Muscle of leg (tissue), 11 donors: Measurements from ENCODE around the gene HERC2. TPM values are rescaled to one million over a fixed set of nuclear protein-coding genes. Genes with fewer than 3 reads are reported as not detected.

ENCODE experiments used
- DNase-seq: peaks from one replicate; pipeline ENCODE4 v3.0.0; 2013
- H3K27ac ChIP-seq: one replicate; pipeline ENCODE4 v1.5.1; 2013; ENCODE audit warnings: mild to moderate bottlenecking, low read length, control low read depth
- H3K27me3 ChIP-seq: one replicate; pipeline ENCODE4 v1.6.1; 2013; ENCODE audit warnings: low read length; ENCODE audit not compliant: control insufficient read depth, insufficient read depth
- H3K36me3 ChIP-seq: one replicate; pipeline ENCODE4 v1.6.1; 2013; ENCODE audit warnings: low read length; ENCODE audit not compliant: control insufficient read depth, insufficient read depth
- H3K4me1 ChIP-seq: one replicate; pipeline ENCODE4 v1.6.1; 2013; ENCODE audit warnings: low read length; ENCODE audit not compliant: control insufficient read depth, insufficient read depth
- H3K4me3 ChIP-seq: one replicate; pipeline ENCODE4 v1.5.1; 2013; ENCODE audit warnings: low read length, control low read depth
- H3K9me3 ChIP-seq: replicated peaks from 2 replicates; pipeline ENCODE4 v1.6.1; 2013; ENCODE audit warnings: low read depth, low read length; ENCODE audit not compliant: control insufficient read depth
- WGBS: methylation state at CpG from one replicate; pipeline ENCODE4 v1.1.5; 2013; ENCODE audit warnings: missing lambda C conversion rate; ENCODE audit not compliant: insufficient coverage; 5-methylcytosine and 5-hydroxymethylcytosine counted together
- polyA plus RNA-seq, 8 donors: library from polyadenylated mRNA; unstranded; fragments of 120-200 nt; gene quantifications; one replicate each; pipeline versions ENCODE4 v1.2.1 to v1.2.3, GENCODE V29; 2013; ENCODE audit warnings: inconsistent platforms in 1 of 8, low replicate concordance in 1 of 8; ENCODE audit not compliant: insufficient read length in 8 of 8, insufficient read depth in 1 of 8
- total RNA-seq: library from RNA; stranded (reverse); fragments of 120-200 nt; gene quantifications from one replicate; pipeline ENCODE4 v1.2.4, GENCODE V29; 2013

HERC2 gene
- total and polyA plus RNA-seq, 9 donors: 31.8 to 40.5 (median 36.4) TPM

DNA sequence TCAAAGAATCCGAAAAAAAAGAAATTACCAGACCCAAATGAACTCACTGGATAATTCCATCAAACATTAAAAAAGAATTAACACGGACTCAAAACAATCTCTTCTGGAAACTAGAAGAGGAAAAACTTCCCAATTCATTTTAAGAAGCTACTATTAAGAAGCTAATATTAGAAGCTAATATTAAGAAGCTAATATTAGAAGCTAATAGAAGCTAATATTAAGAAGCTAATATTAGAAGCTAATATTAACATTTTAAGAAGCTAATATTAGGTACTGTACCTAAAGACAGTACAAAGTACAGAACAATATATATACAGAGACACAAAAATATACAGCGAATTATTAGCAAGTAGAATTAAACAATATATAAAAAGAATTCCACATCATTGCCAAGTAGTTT lies 35.9 kb downstream of the HERC2 start:
- Histone ChIP-seq H3K27ac (no peak overlapping the region), H3K36me3 (peaks cover 14% of the 10 kb centered on the region), H3K4me1 (no peaks in the 10 kb centered on the region), H3K27me3 (no peaks in the 10 kb centered on the region), H3K4me3 (no peak overlapping the region), H3K9me3 (no peaks in the 10 kb centered on the region)
- no CpG with 5 or more reads among the region's 3 CpGs for WGBS
- DNase-seq: no peak

DNA sequence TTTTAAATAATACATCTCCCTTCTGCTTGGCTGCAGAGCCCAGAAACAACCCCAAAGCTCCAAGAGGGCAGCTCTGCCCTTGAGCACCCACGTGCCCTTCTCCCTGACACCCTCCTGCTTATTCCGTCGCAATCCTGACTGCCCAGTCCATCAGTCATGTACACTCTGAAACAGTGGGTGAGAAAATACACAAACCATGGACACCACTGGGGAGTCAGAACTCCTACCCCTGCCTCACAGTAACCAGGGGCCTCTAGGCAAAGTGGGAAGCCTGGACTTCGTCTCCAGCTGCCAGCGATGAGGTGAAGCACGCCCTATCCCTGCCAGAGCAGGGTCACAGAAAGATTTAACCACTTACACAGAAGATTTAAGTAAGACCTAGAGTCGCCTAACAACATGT lies 40.1 kb downstream of the HERC2 start:
- Histone ChIP-seq H3K27me3 (no peaks in the 10 kb centered on the region), H3K27ac (no peak overlapping the region), H3K4me1 (no peaks in the 10 kb centered on the region), H3K36me3 (peaks cover 16% of the 10 kb centered on the region), H3K9me3 (no peaks in the 10 kb centered on the region), H3K4me3 (no peak overlapping the region)
- 90% methylated on average over 3 of the region's 7 CpGs for WGBS
- DNase-seq: no peak

DNA sequence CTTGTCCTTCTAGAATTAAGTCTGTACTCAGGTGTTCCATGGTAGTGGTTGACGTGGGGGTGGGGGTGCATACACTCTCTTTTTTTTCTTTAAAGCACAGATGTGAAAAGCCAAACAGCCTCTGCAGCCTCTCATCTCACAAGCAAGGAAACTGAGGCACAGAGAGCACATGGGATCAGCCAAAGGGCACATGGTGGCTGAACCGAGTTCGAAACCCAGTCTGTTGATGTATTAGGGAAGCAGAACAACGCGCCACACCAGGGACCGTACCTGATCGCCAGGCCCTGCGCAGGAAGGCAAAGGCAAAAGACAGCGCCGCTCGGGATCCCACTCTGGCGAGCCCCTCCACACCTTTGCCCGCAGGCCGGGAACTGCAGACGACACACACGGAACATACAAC lies 47.3 kb downstream of the HERC2 start:
- Histone ChIP-seq H3K4me3 (no peak overlapping the region), H3K9me3 (no peaks in the 10 kb centered on the region), H3K4me1 (no peaks in the 10 kb centered on the region), H3K27ac (no peak overlapping the region), H3K27me3 (no peaks in the 10 kb centered on the region), H3K36me3 (peaks cover 36% of the 10 kb centered on the region)
- WGBS: 98% methylated on average over 7 of the region's 16 CpGs
- DNase-seq: no peak

GRCh38 chr15:28273873-28274610 lies 47.9 kb downstream of the HERC2 start:
- Histone ChIP-seq H3K9me3 (no peaks in the 10 kb centered on the region), H3K4me3 (no peak overlapping the region), H3K27ac (no peak overlapping the region), H3K36me3 (peaks cover 37% of the 10 kb centered on the region), H3K27me3 (no peaks in the 10 kb centered on the region), H3K4me1 (no peaks in the 10 kb centered on the region)
- 85% methylated on average over 24 of the region's 27 CpGs for whole genome bisulfite sequencing
- DNase-seq: no peak

DNA sequence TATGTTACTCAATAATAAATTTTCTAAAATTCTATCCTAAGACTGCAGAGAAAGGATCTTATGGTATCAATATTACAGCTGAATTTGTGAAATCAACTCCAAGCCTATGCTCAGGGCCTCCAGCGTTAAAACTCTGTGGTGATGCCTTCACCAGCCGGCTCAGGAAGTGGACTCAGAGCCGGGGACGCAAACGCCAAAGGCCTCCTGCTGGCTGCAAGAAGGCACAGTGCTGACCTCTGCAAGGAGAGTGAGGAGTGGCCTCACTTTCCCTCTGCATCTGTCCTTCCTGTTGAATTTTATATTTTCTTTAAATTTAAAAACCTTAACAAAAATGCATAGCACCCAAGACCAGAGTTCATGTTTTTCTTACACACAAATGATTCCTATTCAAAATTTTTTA lies 48.5 kb downstream of the HERC2 start:
- Histone ChIP-seq H3K27me3 (no peaks in the 10 kb centered on the region), H3K4me3 (no peak overlapping the region), H3K27ac (no peak overlapping the region), H3K36me3 (peaks cover 37% of the 10 kb centered on the region), H3K9me3 (no peaks in the 10 kb centered on the region), H3K4me1 (no peaks in the 10 kb centered on the region)
- WGBS: no CpG with 5 or more reads among the region's 5 CpGs
- no peak for DNase-seq

- H3K36me3 ChIP-seq: peaks cover 45% of the 10 kb centered on the region
- DNase-seq: no peak
These were observed 49.4 kb downstream of the HERC2 start for GRCh38 chr15:28272587-28272986.

GRCh38 chr15:28271697-28272260 lies 50.2 kb downstream of the HERC2 start:
- Histone ChIP-seq H3K27me3 (no peaks in the 10 kb centered on the region), H3K4me1 (no peaks in the 10 kb centered on the region), H3K4me3 (no peak overlapping the region), H3K27ac (no peak overlapping the region), H3K9me3 (no peaks in the 10 kb centered on the region), H3K36me3 (peaks cover 48% of the 10 kb centered on the region)
- 98% methylated on average over 7 of the region's 15 CpGs for WGBS
- DNase-seq: no peak

More at GRCh38 chr15:28272587-28272986, 49.4 kb downstream of the HERC2 start:
- Histone ChIP-seq H3K9me3 (no peaks in the 10 kb centered on the region), H3K4me1 (no peaks in the 10 kb centered on the region), H3K4me3 (no peak overlapping the region), H3K27me3 (no peaks in the 10 kb centered on the region), H3K27ac (no peak overlapping the region)
- WGBS: 92% methylated on average over 8 of the region's 8 CpGs

- peaks cover 59% of the 10 kb centered on the region for H3K36me3 ChIP-seq
These were observed 52.9 kb downstream of the HERC2 start for GRCh38 chr15:28269097-28269496.

GRCh38 chr15:28267727-28268126 lies 54.3 kb downstream of the HERC2 start:
- Histone ChIP-seq H3K27me3 (no peaks in the 10 kb centered on the region), H3K4me1 (no peaks in the 10 kb centered on the region), H3K27ac (no peak overlapping the region), H3K9me3 (no peaks in the 10 kb centered on the region), H3K4me3 (no peak overlapping the region), H3K36me3 (peaks cover 61% of the 10 kb centered on the region)
- no peak for DNase-seq

More at GRCh38 chr15:28269097-28269496, 52.9 kb downstream of the HERC2 start:
- no peak overlapping the region for H3K4me3 ChIP-seq
- no peak overlapping the region for H3K27ac ChIP-seq
- WGBS: 85% methylated on average over 7 of the region's 8 CpGs
- no peaks in the 10 kb centered on the region for H3K4me1 ChIP-seq
- H3K9me3 ChIP-seq: no peaks in the 10 kb centered on the region
- no peaks in the 10 kb centered on the region for H3K27me3 ChIP-seq
- DNase-seq: no peak

DNA sequence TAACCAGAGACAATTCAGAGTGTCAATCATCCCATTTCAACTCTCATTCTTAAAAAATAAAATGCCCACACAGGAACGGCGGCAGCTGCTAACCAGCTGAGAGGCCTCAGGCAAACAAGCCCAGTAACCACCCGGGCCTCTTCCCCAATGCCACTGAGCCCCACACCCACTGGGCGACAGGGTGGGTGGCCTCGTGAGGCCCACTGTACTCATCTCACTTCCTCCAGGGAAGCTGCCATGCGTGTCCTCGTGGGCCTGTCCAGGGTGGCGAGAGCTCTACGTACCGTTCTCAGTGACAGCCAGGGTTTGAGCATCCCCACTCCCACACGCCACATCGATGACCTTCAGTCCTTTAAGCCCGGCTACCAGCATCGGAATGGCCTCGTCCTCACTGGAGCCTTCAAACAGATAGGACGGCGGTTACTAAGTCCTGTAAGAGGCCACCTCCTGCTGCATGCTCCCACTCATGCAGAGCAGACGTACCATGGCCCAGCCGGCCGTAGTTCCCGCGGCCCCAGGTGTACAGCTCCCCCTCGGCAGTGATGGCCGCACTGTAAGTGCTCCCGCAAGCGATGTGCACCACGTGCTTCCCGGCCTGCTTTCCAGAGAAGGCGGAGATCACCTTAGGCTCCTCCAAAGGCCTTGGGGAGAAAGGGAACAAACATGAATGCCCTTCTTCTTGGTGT lies 56.5 kb downstream of the HERC2 start:
- Histone ChIP-seq H3K4me1 (no peaks in the 10 kb centered on the region), H3K4me3 (no peak overlapping the region), H3K9me3 (no peaks in the 10 kb centered on the region), H3K27ac (no peak overlapping the region), H3K36me3 (peaks cover 64% of the 10 kb centered on the region), H3K27me3 (no peaks in the 10 kb centered on the region)
- WGBS: 92% methylated on average over 20 of the region's 29 CpGs
- no peak for DNase-seq
